Keratinocyte (primary cell): Measurements from ENCODE around the gene PRKCE. TPM values are rescaled to one million over a fixed set of nuclear protein-coding genes. Genes with fewer than 3 reads are reported as not detected.

Experiments used
- DNase-seq: peaks from one replicate; pipeline ENCODE4 v3.0.0-alpha.2; 2011; ENCODE audit warnings: low read depth, missing footprints, low spot score
- FAIRE-seq: peaks from 2 replicates; lab custom pipeline; 2011; peaks lifted over from hg19 to GRCh38; lab: Jason Lieb, UNC
- H2AFZ ChIP-seq: 2 replicates; pipeline ENCODE4 v1.6.0; 2012; ENCODE audit warnings: low read length, control low read depth, inconsistent platforms; ENCODE audit not compliant: control insufficient read depth
- H3K27ac ChIP-seq: 2 replicates; pipeline ENCODE4 v1.5.1; 2011; ENCODE audit warnings: low read length; ENCODE audit not compliant: control insufficient read depth, insufficient read depth
- H3K27me3 ChIP-seq: 3 replicates; pipeline ENCODE4 v1.6.0; 2011; ENCODE audit warnings: low read length; ENCODE audit not compliant: control insufficient read depth, insufficient read depth; ENCODE audit errors: extremely low read depth
- H3K36me3 ChIP-seq, 2 experiments: 2 replicates in 1 of 2; 3 replicates in 1 of 2; pipeline ENCODE4 v1.5.1; 2011; ENCODE audit warnings: low read length in 2 of 2, mild to moderate bottlenecking in 1 of 2; ENCODE audit not compliant: control insufficient read depth in 2 of 2, insufficient read depth in 2 of 2; ENCODE audit errors: extremely low read depth in 1 of 2
- H3K4me1 ChIP-seq: 3 replicates; pipeline ENCODE4 v1.5.1; 2011; ENCODE audit warnings: low read length; ENCODE audit not compliant: control insufficient read depth, insufficient read depth; ENCODE audit errors: extremely low read depth
- H3K4me2 ChIP-seq: 3 replicates; pipeline ENCODE4 v1.6.0; 2011; ENCODE audit warnings: low read depth, low read length; ENCODE audit not compliant: control insufficient read depth, insufficient read depth; ENCODE audit errors: extremely low read depth
- H3K4me3 ChIP-seq, 3 experiments: fragments of 200-600 bp in 1 of 3; sonication (generic) in 1 of 3; 2 replicates in 2 of 3; 3 replicates in 1 of 3; pipeline ENCODE4 v1.5.1; 2011 to 2016; ENCODE audit warnings: low read length in 3 of 3, mild to moderate bottlenecking in 3 of 3, control low read depth in 2 of 3, inconsistent platforms in 1 of 3, low read depth in 1 of 3, mixed read lengths in 1 of 3, mixed run types in 1 of 3, moderate library complexity in 1 of 3; ENCODE audit not compliant: control insufficient read depth in 2 of 3, insufficient read depth in 2 of 3; ENCODE audit errors: extremely low read depth in 1 of 3
- H3K79me2 ChIP-seq: 2 replicates; pipeline ENCODE4 v1.6.0; 2012; ENCODE audit warnings: low read length; ENCODE audit not compliant: control insufficient read depth, insufficient read depth
- H3K9ac ChIP-seq: 3 replicates; pipeline ENCODE4 v1.6.0; 2011; ENCODE audit warnings: low read length; ENCODE audit not compliant: control insufficient read depth, insufficient read depth; ENCODE audit errors: extremely low read depth
- H3K9me1 ChIP-seq: 3 replicates; pipeline ENCODE4 v1.6.0; 2011; ENCODE audit warnings: low read length; ENCODE audit not compliant: control insufficient read depth, insufficient read depth; ENCODE audit errors: extremely low read depth
- H3K9me3 ChIP-seq: 2 replicates; pipeline ENCODE4 v1.5.1; 2012; ENCODE audit warnings: low read depth, low read length; ENCODE audit not compliant: control insufficient read depth
- H4K20me1 ChIP-seq: 3 replicates; pipeline ENCODE4 v1.6.0; 2011; ENCODE audit warnings: low read length; ENCODE audit not compliant: control insufficient read depth, insufficient read depth; ENCODE audit errors: extremely low read depth
- CTCF ChIP-seq, 3 experiments: IDR thresholded peaks in 1 of 3; conservative IDR thresholded peaks in 1 of 3; optimal IDR thresholded peaks in 1 of 3; 2 replicates in 2 of 3; 3 replicates in 1 of 3; pipeline versions ENCODE3 to v1.5.1; 2011; ENCODE audit warnings: low read length in 3 of 3, mild to moderate bottlenecking in 3 of 3, moderate library complexity in 2 of 3, control low read depth in 1 of 3, inconsistent platforms in 1 of 3; ENCODE audit not compliant: insufficient read depth in 2 of 3; ENCODE audit errors: extremely low read depth in 1 of 3
- EZH2 ChIP-seq: IDR thresholded peaks from one replicate; pipeline ENCODE4 v1.6.1; 2012; ENCODE audit warnings: inconsistent platforms, mild to moderate bottlenecking, low read length, moderate library complexity
- dilution Hi-C: fragments of 300-500 bp; cut with MboI; formaldehyde crosslinking; loops from one replicate; pipeline ENCODE4 v1.7.0; 2020; ENCODE audit warnings: low sequenced_read_pairs; ENCODE audit not compliant: extremely low pct_ligation_motif_present
- polyA plus RNA-seq, 5 experiments: library from polyadenylated mRNA; depleted of rRNA in 3 of 5; stranded (reverse) in 3 of 5; stranded (forward) in 1 of 5; unstranded in 1 of 5; fragments of >200 nt; gene quantifications; 1 replicate in 1 of 5; 2 replicates in 3 of 5; 3 replicates in 1 of 5; pipeline versions ENCODE4 v1.2.1 to v1.2.3, GENCODE V29; 2011 to 2012; ENCODE audit warnings: missing spikeins in 2 of 5, low read depth in 1 of 5, low replicate concordance in 1 of 5

PRKCE gene
- polyA plus RNA-seq, 1 donor (not counting 4 experiments of a cell fraction or from before 2014, with no cell fraction given), result 2.0 TPM

GRCh38 chr2:45930396-45930792 lies 278.9 kb downstream of the PRKCE start:
- no peak overlapping the region for H3K4me2 ChIP-seq

GRCh38 chr2:45932278-45932975 lies 281.0 kb downstream of the PRKCE start:
- Histone ChIP-seq H2AFZ (no peak overlapping the region), H3K4me3 (no peak overlapping the region), H3K27ac (no peak overlapping the region), H3K4me1 (peaks cover 23% of the 10 kb centered on the region), H4K20me1 (no peaks in the 10 kb centered on the region), H3K27me3 (no peaks in the 10 kb centered on the region), H3K36me3 (no peaks in the 10 kb centered on the region), H3K9ac (no peak overlapping the region), H3K4me2 (no peak overlapping the region), H3K9me1 (no peaks in the 10 kb centered on the region), H3K9me3 (no peaks in the 10 kb centered on the region), H3K79me2 (no peaks in the 10 kb centered on the region)
- no peak for TF ChIP-seq EZH2
- no peak for TF ChIP-seq CTCF (optimal IDR thresholded peaks at IDR 0.05 in 1 of 3, IDR thresholded peaks at IDR 0.05 in 1 of 3, conservative IDR thresholded peaks at IDR 0.05 in 1 of 3; ENCODE audit: extremely low read depth in 1 of 3, insufficient read depth in 2 of 3, low read length in 3 of 3)
- DNase-seq (peak; percentile 41), FAIRE-seq (peak; percentile 39)
- dilution Hi-C loops, result no loop called here

More at GRCh38 chr2:45930396-45930792, 278.9 kb downstream of the PRKCE start:
- no peaks in the 10 kb centered on the region for H3K9me1 ChIP-seq
- peaks cover 14% of the 10 kb centered on the region for H3K4me1 ChIP-seq
- no peak overlapping the region for H3K27ac ChIP-seq
- dilution Hi-C loops, result no loop called here
- DNase-seq (no peak), FAIRE-seq (no peak)
- H3K27me3 ChIP-seq, result no peaks in the 10 kb centered on the region
- H3K4me3 ChIP-seq, result no peak overlapping the region
- no peaks in the 10 kb centered on the region for H3K9me3 ChIP-seq
- TF ChIP-seq EZH2, result no peak
- peak in 1 of 3 experiments; percentile 22 for TF ChIP-seq CTCF (optimal IDR thresholded peaks at IDR 0.05 in 1 of 3, IDR thresholded peaks at IDR 0.05 in 1 of 3, conservative IDR thresholded peaks at IDR 0.05 in 1 of 3; ENCODE audit: extremely low read depth in 1 of 3, insufficient read depth in 2 of 3, low read length in 3 of 3)
- H3K9ac ChIP-seq, result no peak overlapping the region
- no peaks in the 10 kb centered on the region for H4K20me1 ChIP-seq
- no peak overlapping the region for H2AFZ ChIP-seq
- no peaks in the 10 kb centered on the region for H3K79me2 ChIP-seq
- no peaks in the 10 kb centered on the region for H3K36me3 ChIP-seq
